Small intestine (tissue), 4 donors: ENCODE data around the gene GAL. TPM values are rescaled to one million over a fixed set of nuclear protein-coding genes. Genes with fewer than 3 reads are reported as not detected.

Experiments
- polyA plus RNA-seq, 4 donors: library from polyadenylated mRNA; stranded (reverse) in 3 of 4; unstranded in 1 of 4; fragments of 200-250 nt in 3 of 4; fragments of 120-200 nt in 1 of 4; gene quantifications; one replicate each; pipeline versions ENCODE4 v1.2.1 to v1.2.3, GENCODE V29; 2013
- donor health status: healthy with polysubstance abuse.
- donor health status: Bipolar disorder and iron deficiency.
- donor health status: healthy.

The GAL gene
- polyA plus RNA-seq, 4 donors: 3.8 to 11.9 TPM; not detected in 2

Other genes with a start within 250 kb of the GAL start
- gene PPP6R3, start 223.8 kb upstream of the GAL start, polyA plus RNA-seq: 10 to 100 TPM; 30.5 to 68.7 (median 39.1) TPM
- 1 to 10 TPM; 1.1 to 8.8 (median 4.4) TPM for gene TESMIN, start 67.0 kb downstream of the GAL start, polyA plus RNA-seq
- 10 to 100 TPM; 29.5 to 34.9 (median 31.5) TPM for gene CPT1A, start 157.4 kb downstream of the GAL start, polyA plus RNA-seq
- gene MRPL21, start 219.3 kb downstream of the GAL start, polyA plus RNA-seq: 100 to 1,000 TPM in 2 of 4 donors, 10 to 100 TPM in 2; 61.4 to 135 (median 99.9) TPM
- gene IGHMBP2, start 219.3 kb downstream of the GAL start, polyA plus RNA-seq: 10 to 100 TPM; 10.3 to 40.7 (median 19.5) TPM